ENCODE measurements around the gene IL17RA. TPM values are rescaled to one million over a fixed set of nuclear protein-coding genes. Genes with fewer than 3 reads are reported as not detected.

Gene IL17RA
- total and polyA plus RNA-seq, 2 experiments from 2014 or later, result 3.2 to 9.6 TPM

- Mint-ChIP-seq H3K27ac (no peak overlapping the region), H3K4me3 (no peak overlapping the region)
- peaks cover 7% of the 10 kb centered on the region; the same call in 1 of the 2 replicates for H3K27me3 ChIP-seq (ENCODE audit: insufficient read depth)
Observed at GRCh38 chr22:17079572-17079971, 5.2 kb upstream of the IL17RA start.

More at GRCh38 chr22:17079572-17079971, 5.2 kb upstream of the IL17RA start:
- Histone ChIP-seq H3K4me3 (no peak overlapping the region), H3K4me2 (no peak overlapping the region), H3K79me2 (replicated peaks; ENCODE audit: insufficient read depth) (no peaks in the 10 kb centered on the region), H2AFZ (peak overlapping the region; percentile 15; the same call in 1 of the 2 replicates), H4K20me1 (replicated peaks; ENCODE audit: insufficient read depth) (no peaks in the 10 kb centered on the region), H3F3A (replicated peaks; ENCODE audit: low read depth) (peaks cover 7% of the 10 kb centered on the region), H3K9me2 (ENCODE audit: insufficient read depth) (no peaks in the 10 kb centered on the region), H3K4me1 (ENCODE audit: insufficient read depth) (0 out of 2 replicates have a peak, but pooled peaks cover 5% of the 10 kb centered on the region), H3K36me3 (ENCODE audit: insufficient read depth) (no peaks in the 10 kb centered on the region), H3K27ac (ENCODE audit: low read depth) (no peak overlapping the region)
- H3K36me3 Mint-ChIP-seq (ENCODE audit: low read depth), result no peaks in the 10 kb centered on the region
- DNase-seq (ENCODE audit: low spot score), result no peak
- H3K4me1 Mint-ChIP-seq, result peaks cover 4% of the 10 kb centered on the region; the same call in 1 of the 3 replicates
- no peak for ATAC-seq
- no peaks in the 10 kb centered on the region for H3K9me3 Mint-ChIP-seq
- H3K27me3 Mint-ChIP-seq (ENCODE audit: insufficient read depth, low read depth, poor library complexity), result peaks cover 11% of the 10 kb centered on the region
- TF ChIP-seq ZNF114 (CRISPR knock-in tag; IDR thresholded peaks at IDR 0.05) (no peak), ZNF331 (CRISPR knock-in tag; IDR thresholded peaks at IDR 0.05; ENCODE audit: low read depth) (no peak), ZNF462 (CRISPR knock-in tag; IDR thresholded peaks at IDR 0.05) (no peak), JUNB (IDR thresholded peaks at IDR 0.05; ENCODE audit: unreplicated experiment) (no peak), EZH2phosphoT487 (IDR thresholded peaks at IDR 0.05; ENCODE audit: unreplicated experiment) (no peak), REST (IDR thresholded peaks at IDR 0.05; ENCODE audit: unreplicated experiment) (no peak), EZH2 (IDR thresholded peaks at IDR 0.05; ENCODE audit: low read depth, unreplicated experiment) (no peak), NANOG (IDR thresholded peaks at IDR 0.05; ENCODE audit: borderline replicate concordance) (no peak), CTCF (conservative IDR thresholded peaks at IDR 0.05; ENCODE audit: low read depth in 2 of 2) (no peak), ETS1 (IDR thresholded peaks at IDR 0.05) (no peak), POLR2AphosphoS5 (IDR thresholded peaks at IDR 0.05; ENCODE audit: low read depth) (no peak), CREB1 (CRISPR knock-in tag; IDR thresholded peaks at IDR 0.05; ENCODE audit: low read depth) (no peak), STAT1 (IDR thresholded peaks at IDR 0.05; ENCODE audit: unreplicated experiment) (no peak)
